SK-N-SH (cell line): ENCODE data around the gene CFAP221. TPM values are rescaled to one million over a fixed set of nuclear protein-coding genes. Genes with fewer than 3 reads are reported as not detected.

Experiments used
- CTCF ChIA-PET: fragments of 300-600, 350-600 bp; formaldehyde crosslinking; extraction: SDS; loops from one replicate; lab custom pipeline; 2021; lab: Yijun Ruan, JAX
- POLR2A ChIA-PET: fragments of 350-600 bp; sonication (Branson Sonifier 250); formaldehyde crosslinking; extraction: SDS; loops from one replicate; lab custom pipeline; 2020; ENCODE audit warnings: antibody characterized with exemption, inconsistent platforms; lab: Yijun Ruan, JAX
- DNase-seq: peaks from one replicate; pipeline ENCODE4 v3.0.0; 2012
- H2AFZ ChIP-seq: fragments of 200-600 bp; sonication (generic); 2 replicates; pipeline ENCODE4 v1.8.1; 2016; ENCODE audit warnings: antibody characterized with exemption, mild to moderate bottlenecking, low read depth
- H3F3A ChIP-seq: fragments of 200-600 bp; sonication (generic); replicated peaks from 2 replicates; pipeline ENCODE3; 2016; ENCODE audit warnings: antibody characterized with exemption, mild to moderate bottlenecking; ENCODE audit not compliant: insufficient read depth
- H3K27ac ChIP-seq, 2 experiments: fragments of 200-500 bp in 1 of 2; fragments of 200-600 bp in 1 of 2; sonication (Bioruptor generic) in 1 of 2; sonication (generic), shearing (Covaris generic) in 1 of 2; 2 replicates each; pipeline versions ENCODE4 v1.5.1 to v1.6.1; 2014 to 2016; ENCODE audit warnings: low read depth in 2 of 2, inconsistent platforms in 1 of 2, low read length in 1 of 2, mild to moderate bottlenecking in 1 of 2, mixed read lengths in 1 of 2
- H3K27me3 ChIP-seq: fragments of 200-600 bp; sonication (generic), shearing (Covaris generic); 2 replicates; pipeline ENCODE4 v1.6.1; 2016; ENCODE audit warnings: mixed run types; ENCODE audit not compliant: insufficient read depth
- H3K36me3 ChIP-seq, 2 experiments: fragments of 200-500 bp in 1 of 2; fragments of 200-600 bp in 1 of 2; sonication (Bioruptor generic) in 1 of 2; sonication (generic) in 1 of 2; replicated peaks in 1 of 2; 2 replicates each; pipeline versions ENCODE3 to v1.5.1; 2014 to 2016; ENCODE audit warnings: low read length in 1 of 2, mild to moderate bottlenecking in 1 of 2; ENCODE audit not compliant: insufficient read depth in 2 of 2, control insufficient read depth in 1 of 2
- H3K4me1 ChIP-seq, 2 experiments: fragments of 200-500 bp in 1 of 2; fragments of 200-600 bp in 1 of 2; sonication (Bioruptor generic) in 1 of 2; sonication (generic), shearing (Covaris generic) in 1 of 2; 2 replicates each; pipeline versions ENCODE4 v1.5.1 to v1.6.1; 2014 to 2016; ENCODE audit warnings: low read depth in 1 of 2, low read length in 1 of 2, mixed run types in 1 of 2; ENCODE audit not compliant: insufficient read depth in 2 of 2, control insufficient read depth in 1 of 2
- H3K4me2 ChIP-seq: fragments of 200-600 bp; sonication (generic), shearing (Covaris generic); 2 replicates; pipeline ENCODE4 v1.6.1; 2017; ENCODE audit warnings: mixed run types
- H3K4me3 ChIP-seq, 2 experiments: fragments of 200-500 bp in 1 of 2; fragments of 200-600 bp in 1 of 2; sonication (Bioruptor generic) in 1 of 2; sonication (generic), shearing (Covaris generic) in 1 of 2; 2 replicates each; pipeline versions ENCODE4 v1.5.1 to v1.8.1; 2014 to 2016; ENCODE audit warnings: low read depth in 2 of 2, inconsistent platforms in 1 of 2, low read length in 1 of 2, mild to moderate bottlenecking in 1 of 2, mixed read lengths in 1 of 2, moderate library complexity in 1 of 2
- H3K79me2 ChIP-seq: fragments of 200-600 bp; sonication (generic); 2 replicates; pipeline ENCODE4 v1.8.1; 2017; ENCODE audit warnings: mild to moderate bottlenecking; ENCODE audit not compliant: insufficient read depth
- H3K9ac ChIP-seq: fragments of 200-600 bp; sonication (generic); 2 replicates; pipeline ENCODE4 v1.6.1; 2017; ENCODE audit warnings: mixed run types
- H3K9me2 ChIP-seq: fragments of 200-600 bp; sonication (generic); 2 replicates; pipeline ENCODE4 v1.6.1; 2017; ENCODE audit warnings: mixed run types
- H3K9me3 ChIP-seq: fragments of 200-600 bp; sonication (generic); 2 replicates; pipeline ENCODE4 v1.6.1; 2017; ENCODE audit warnings: mixed run types, mild to moderate bottlenecking, moderate library complexity
- H4K20me1 ChIP-seq: fragments of 200-600 bp; sonication (generic); 2 replicates; pipeline ENCODE4 v1.6.1; 2017; ENCODE audit warnings: mild to moderate bottlenecking, mixed run types; ENCODE audit not compliant: insufficient read depth
- CHD2 ChIP-seq: fragments of 150-350 bp; IDR thresholded peaks from 2 replicates; pipeline ENCODE4 v1.6.1; 2018; ENCODE audit warnings: low read length; ENCODE audit not compliant: partially characterized antibody
- CTCF ChIP-seq: fragments of 200-600 bp; sonication (generic); IDR thresholded peaks from 2 replicates; pipeline ENCODE4 v1.6.1; 2017; ENCODE audit warnings: antibody characterized with exemption, mild to moderate bottlenecking, moderate library complexity
- EZH2phosphoT487 ChIP-seq: fragments of 200-600 bp; sonication (generic); IDR thresholded peaks from 2 replicates; pipeline ENCODE4 v1.6.1; 2017; ENCODE audit warnings: low read depth, mixed run types, mild to moderate bottlenecking, antibody characterized with exemption, moderate library complexity, borderline replicate concordance
- FOSL2 ChIP-seq: IDR thresholded peaks from 2 replicates; pipeline ENCODE4 v1.4.0; 2012; ENCODE audit warnings: low read depth, mild to moderate bottlenecking, moderate library complexity, borderline replicate concordance
- GATA2 ChIP-seq: sonication (generic); formaldehyde crosslinking; IDR thresholded peaks from 2 replicates; pipeline ENCODE4 v1.5.0; 2020; ENCODE audit warnings: mild to moderate bottlenecking, missing genetic modification reagents
- JUND ChIP-seq: IDR thresholded peaks from 2 replicates; pipeline ENCODE4 v1.4.0; 2012
- MAX ChIP-seq: IDR thresholded peaks from 2 replicates; pipeline ENCODE4 v1.4.0; 2012; ENCODE audit warnings: low read depth
- MXI1 ChIP-seq: IDR thresholded peaks from 2 replicates; pipeline ENCODE4 v1.6.1; 2012; ENCODE audit warnings: mild to moderate bottlenecking, low read depth, low read length, improper control_type of control experiment
- NFIC ChIP-seq: IDR thresholded peaks from 2 replicates; pipeline ENCODE4 v1.4.0; 2012; ENCODE audit warnings: borderline replicate concordance
- SMC3 ChIP-seq: IDR thresholded peaks from 2 replicates; pipeline ENCODE4 v1.6.1; 2012; ENCODE audit warnings: low read depth, low read length, improper control_type of control experiment
- TAF1 ChIP-seq: IDR thresholded peaks from 2 replicates; pipeline ENCODE4 v1.6.1; 2012; ENCODE audit warnings: low read depth, mild to moderate bottlenecking, low read length, moderate library complexity, borderline replicate concordance
- USF1 ChIP-seq: IDR thresholded peaks from 2 replicates; pipeline ENCODE4 v1.4.0; 2012; ENCODE audit warnings: low read depth, borderline replicate concordance
- USF2 ChIP-seq: fragments of 150-350 bp; IDR thresholded peaks from 2 replicates; pipeline ENCODE4 v1.6.1; 2017; ENCODE audit warnings: antibody characterized with exemption, low read length, low read depth, borderline replicate concordance
- YY1 ChIP-seq: IDR thresholded peaks from 2 replicates; pipeline ENCODE4 v1.4.0; 2012; ENCODE audit warnings: low read depth, mild to moderate bottlenecking
- ZBTB33 ChIP-seq: IDR thresholded peaks from 2 replicates; pipeline ENCODE4 v1.4.0; 2012; ENCODE audit warnings: low read depth, borderline replicate concordance
- WGBS: methylation state at CpG from one replicate; pipeline ENCODE4 v1.1.6; 2017; ENCODE audit warnings: low lambda C conversion rate; 5-methylcytosine and 5-hydroxymethylcytosine counted together
- polyA plus RNA-seq, 3 experiments: library from polyadenylated mRNA; depleted of rRNA; stranded (reverse); fragments of >200 nt; gene quantifications; 2 replicates each; pipeline ENCODE4 v1.2.3, GENCODE V29; 2012

CFAP221 gene
- polyA plus RNA-seq, 1 of the 3 experiments (the other 2 are of a cell fraction), result 0.12 TPM

GRCh38 chr2:119495948-119496347 is 48.3 kb upstream of the CFAP221 start (continued):
- no peak for TF ChIP-seq ZBTB33
- TF ChIP-seq YY1, result no peak
- no peak for TF ChIP-seq SMC3
- TF ChIP-seq NFIC, result no peak
- TF ChIP-seq TAF1, result no peak
- TF ChIP-seq CTCF, result no peak
- TF ChIP-seq MAX, result no peak
- no peak for TF ChIP-seq FOSL2
- TF ChIP-seq MXI1, result no peak
- TF ChIP-seq USF2, result no peak

- Histone ChIP-seq H3K4me2 (no peak overlapping the region), H2AFZ (no peak overlapping the region), H3K4me3 (no peak overlapping the region), H3K27ac (no peak overlapping the region), H3K9me3 (no peaks in the 10 kb centered on the region), H3K9me2 (no peaks in the 10 kb centered on the region), H4K20me1 (no peaks in the 10 kb centered on the region), H3K79me2 (no peaks in the 10 kb centered on the region), H3K36me3 (no peaks in the 10 kb centered on the region), H3K27me3 (0 out of 2 replicates have a peak, but pooled peaks cover 7% of the 10 kb centered on the region), H3K4me1 (peaks cover 0 to 2% of the 10 kb centered on the region in 2 experiments; a peak in 1 of 4 replicates), H3K9ac (no peak overlapping the region), H3F3A (no peaks in the 10 kb centered on the region)
- TF ChIP-seq NFIC, result no peak
- TF ChIP-seq USF1, result no peak
- no peak for TF ChIP-seq JUND
- TF ChIP-seq MXI1, result no peak
- TF ChIP-seq EZH2phosphoT487, result no peak
- TF ChIP-seq ZBTB33, result no peak
- TF ChIP-seq FOSL2, result no peak
- no peak for TF ChIP-seq CHD2
- no peak for TF ChIP-seq GATA2 (CRISPR knock-in tag)
- ChIA-PET CTCF (interaction anchor here (1.2 to 3.5 kb wide), 3 partner anchors 21 to 144 kb away, joined by 3 to 19 read pairs (median 3); no protein-coding TSS in a partner anchor), POLR2A (no interaction called here)
- no peak for DNase-seq
- 40% methylated on average over 4 of the region's 4 CpGs for WGBS
Measured at GRCh38 chr2:119496682-119497081, 47.6 kb upstream of the CFAP221 start.
